K562 (cell line): ENCODE measurements around the gene CLEC3B.

Experiments
- CBFB ChIP-seq: sonication (generic); formaldehyde crosslinking; IDR thresholded peaks from 2 replicates; pipeline ENCODE4 v1.4.0; 2020; ENCODE audit warnings: mild to moderate bottlenecking, missing genetic modification reagents
- FOS ChIP-seq: IDR thresholded peaks from 3 replicates; pipeline ENCODE4 v1.6.1; 2011; ENCODE audit not compliant: insufficient read length; ENCODE audit errors: extremely low read depth
- FOXP1 ChIP-seq: sonication (generic); formaldehyde crosslinking; IDR thresholded peaks from 2 replicates; pipeline ENCODE4 v1.8.0; 2022; ENCODE audit warnings: mild to moderate bottlenecking, missing genetic modification reagents
- NR3C1 ChIP-seq: sonication (generic); formaldehyde crosslinking; IDR thresholded peaks from 2 replicates; pipeline ENCODE4 v1.8.1; 2022; ENCODE audit warnings: missing genetic modification reagents
- ZNF224 ChIP-seq: sonication (generic); formaldehyde crosslinking; IDR thresholded peaks from 2 replicates; pipeline ENCODE4 v1.8.0; 2022; ENCODE audit warnings: mild to moderate bottlenecking, missing genetic modification reagents
- TF ChIP-seq, protein P1 (sequence below), 2 experiments: IDR thresholded peaks in 1 of 2; conservative IDR thresholded peaks in 1 of 2; 2 replicates each; pipeline ENCODE4 v1.6.1; 2016; ENCODE audit warnings: low read depth in 2 of 2, mild to moderate bottlenecking in 1 of 2, missing compliant biosample characterization in 1 of 2, missing genetic modification characterization in 1 of 2, moderate library complexity in 1 of 2
- TF ChIP-seq, protein P2 (sequence below): sonication (generic); formaldehyde crosslinking; IDR thresholded peaks from 2 replicates; pipeline ENCODE4 v1.5.0; 2020; ENCODE audit warnings: missing genetic modification reagents

DNA sequence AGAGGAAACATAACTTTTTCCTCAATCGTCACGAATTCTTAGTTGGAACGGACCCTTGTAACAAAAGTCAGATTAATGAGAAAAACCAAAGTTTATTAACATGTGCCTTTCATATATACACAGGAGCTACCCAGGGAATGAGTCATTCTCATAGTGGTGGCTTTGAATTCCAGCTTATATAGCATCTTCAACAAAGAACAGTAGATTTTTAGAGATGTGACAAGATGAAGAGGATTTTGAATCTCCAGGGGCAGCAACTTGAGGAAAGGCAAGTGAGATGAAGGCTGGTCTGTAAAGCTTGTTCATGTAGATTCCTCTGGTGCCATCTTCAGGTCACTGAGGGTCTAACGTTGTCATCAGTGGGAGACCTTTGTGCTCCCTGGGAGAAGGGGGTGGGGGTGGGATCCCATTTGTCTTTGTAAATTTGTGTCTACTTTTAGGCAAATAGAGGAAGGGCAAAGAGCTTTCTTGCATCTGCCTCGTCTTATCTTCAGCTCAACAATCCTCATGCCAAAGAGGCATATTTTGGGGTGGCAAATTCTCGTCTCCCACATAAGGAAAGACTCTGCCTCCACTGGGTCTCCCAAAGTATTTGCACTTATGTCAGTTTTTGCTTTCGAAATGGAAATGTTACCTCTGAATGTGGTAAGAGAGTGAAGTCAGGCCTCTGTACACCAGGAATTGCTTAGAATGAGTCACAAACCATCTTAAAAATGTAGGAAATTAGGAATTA, 29.5 kb downstream of the CLEC3B start:
- TF ChIP-seq ZNF224 (CRISPR knock-in tag) (no peak), FOXP1 (CRISPR knock-in tag) (no peak), NR3C1 (CRISPR knock-in tag) (no peak), CBFB (no peak), FOS (no peak)
- TF ChIP-seq, protein P1, sequence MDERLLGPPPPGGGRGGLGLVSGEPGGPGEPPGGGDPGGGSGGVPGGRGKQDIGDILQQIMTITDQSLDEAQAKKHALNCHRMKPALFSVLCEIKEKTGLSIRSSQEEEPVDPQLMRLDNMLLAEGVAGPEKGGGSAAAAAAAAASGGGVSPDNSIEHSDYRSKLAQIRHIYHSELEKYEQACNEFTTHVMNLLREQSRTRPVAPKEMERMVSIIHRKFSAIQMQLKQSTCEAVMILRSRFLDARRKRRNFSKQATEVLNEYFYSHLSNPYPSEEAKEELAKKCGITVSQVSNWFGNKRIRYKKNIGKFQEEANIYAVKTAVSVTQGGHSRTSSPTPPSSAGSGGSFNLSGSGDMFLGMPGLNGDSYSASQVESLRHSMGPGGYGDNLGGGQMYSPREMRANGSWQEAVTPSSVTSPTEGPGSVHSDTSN (CRISPR knock-in tag; IDR thresholded peaks at IDR 0.05; ENCODE audit: low read depth), result no peak
- TF ChIP-seq, protein P1 (tag; conservative IDR thresholded peaks at IDR 0.05; ENCODE audit: low read depth), result no peak
- TF ChIP-seq, protein P2, sequence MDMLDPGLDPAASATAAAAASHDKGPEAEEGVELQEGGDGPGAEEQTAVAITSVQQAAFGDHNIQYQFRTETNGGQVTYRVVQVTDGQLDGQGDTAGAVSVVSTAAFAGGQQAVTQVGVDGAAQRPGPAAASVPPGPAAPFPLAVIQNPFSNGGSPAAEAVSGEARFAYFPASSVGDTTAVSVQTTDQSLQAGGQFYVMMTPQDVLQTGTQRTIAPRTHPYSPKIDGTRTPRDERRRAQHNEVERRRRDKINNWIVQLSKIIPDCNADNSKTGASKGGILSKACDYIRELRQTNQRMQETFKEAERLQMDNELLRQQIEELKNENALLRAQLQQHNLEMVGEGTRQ (CRISPR knock-in tag), result no peak
